H1 (cell line): ENCODE results near the gene MEF2A. TPM values are rescaled to one million over a fixed set of nuclear protein-coding genes. Genes with fewer than 3 reads are reported as not detected.

Experiments used
- ATF3 ChIP-seq: IDR thresholded peaks from 2 replicates; pipeline ENCODE4 v1.6.1; 2011; ENCODE audit warnings: low read depth, mild to moderate bottlenecking, low read length; ENCODE audit not compliant: insufficient read depth
- CHD1 ChIP-seq: IDR thresholded peaks from 2 replicates; pipeline ENCODE4 v1.6.1; 2012; ENCODE audit warnings: low read depth, low read length, improper control_type of control experiment
- HDAC6 ChIP-seq: IDR thresholded peaks from one replicate; pipeline ENCODE4 v1.7.1; 2012; ENCODE audit warnings: low read depth, mild to moderate bottlenecking, inconsistent platforms, low read length, moderate library complexity
- JUN ChIP-seq: IDR thresholded peaks from 2 replicates; pipeline ENCODE4 v1.6.1; 2011; ENCODE audit warnings: low read depth, mild to moderate bottlenecking, improper control_type of control experiment, low read length
- NRF1 ChIP-seq: IDR thresholded peaks from 2 replicates; pipeline ENCODE4 v1.6.1; 2011; ENCODE audit warnings: mild to moderate bottlenecking, low read depth, low read length, improper control_type of control experiment
- RBBP5 ChIP-seq: IDR thresholded peaks from 2 replicates; pipeline ENCODE4 v1.7.1; 2012; ENCODE audit warnings: low read depth, mild to moderate bottlenecking, inconsistent platforms, low read length, moderate library complexity, borderline replicate concordance
- SIN3A ChIP-seq, 2 experiments: IDR thresholded peaks in 1 of 2; conservative IDR thresholded peaks in 1 of 2; 2 replicates each; pipeline ENCODE4 v1.6.1; 2011 to 2012; ENCODE audit warnings: low read length in 2 of 2, improper control_type of control experiment in 1 of 2, low read depth in 1 of 2, mild to moderate bottlenecking in 1 of 2
- SIX5 ChIP-seq: IDR thresholded peaks from 2 replicates; pipeline ENCODE4 v1.6.1; 2011; ENCODE audit warnings: mild to moderate bottlenecking, low read depth, low read length
- polyA plus RNA-seq, 7 experiments: library from polyadenylated mRNA; depleted of rRNA in 3 of 7; stranded (reverse) in 5 of 7; unstranded in 2 of 7; fragments of >200 nt in 5 of 7; fragments of 200-250 nt in 2 of 7; gene quantifications; 1 replicate in 5 of 7; 2 replicates in 1 of 7; 4 replicates in 1 of 7; pipeline versions ENCODE4 v1.2.1 to v1.2.3, GENCODE V29; 2011 to 2013; ENCODE audit warnings: missing spikeins in 2 of 7, mixed read lengths in 2 of 7
- total RNA-seq: library from RNA; stranded (reverse); fragmentation: NEBNext Ultra II Directional; extraction: Animal tissue kit (Norgen Biotek cat#: 25700); gene quantifications from 2 replicates; pipeline ENCODE4 v1.2.1, GENCODE V29; 2021
- TF ChIP-seq, protein P1 (sequence below): fragments of 300-600 bp; sonication (generic); IDR thresholded peaks from 2 replicates; pipeline ENCODE4 v1.7.1; 2012; ENCODE audit warnings: low read length, moderate library complexity, mild to moderate bottlenecking, inconsistent platforms; ENCODE audit not compliant: insufficient replicate concordance

MEF2A gene
- total and polyA plus RNA-seq, 2 of the 8 experiments (the other 6 are each of a cell fraction or from before 2014, with no cell fraction given): 15.6 to 22.5 TPM

GRCh38 chr15:99566157-99566897 lies 543 bp downstream of the MEF2A start (continued):
- TF ChIP-seq RBBP5 (no peak), SIX5 (no peak), ATF3 (no peak), NRF1 (no peak), CHD1 (no peak), HDAC6 (no peak), SIN3A (conservative IDR thresholded peaks at IDR 0.05 in 1 of 2, IDR thresholded peaks at IDR 0.05 in 1 of 2; ENCODE audit: low read depth in 1 of 2, low read length in 2 of 2) (0 out of 4 replicates have a peak, but pooled peaks of 1 of the 2 experiments have one; percentile 41), JUN (no peak)
- TF ChIP-seq, protein P1, sequence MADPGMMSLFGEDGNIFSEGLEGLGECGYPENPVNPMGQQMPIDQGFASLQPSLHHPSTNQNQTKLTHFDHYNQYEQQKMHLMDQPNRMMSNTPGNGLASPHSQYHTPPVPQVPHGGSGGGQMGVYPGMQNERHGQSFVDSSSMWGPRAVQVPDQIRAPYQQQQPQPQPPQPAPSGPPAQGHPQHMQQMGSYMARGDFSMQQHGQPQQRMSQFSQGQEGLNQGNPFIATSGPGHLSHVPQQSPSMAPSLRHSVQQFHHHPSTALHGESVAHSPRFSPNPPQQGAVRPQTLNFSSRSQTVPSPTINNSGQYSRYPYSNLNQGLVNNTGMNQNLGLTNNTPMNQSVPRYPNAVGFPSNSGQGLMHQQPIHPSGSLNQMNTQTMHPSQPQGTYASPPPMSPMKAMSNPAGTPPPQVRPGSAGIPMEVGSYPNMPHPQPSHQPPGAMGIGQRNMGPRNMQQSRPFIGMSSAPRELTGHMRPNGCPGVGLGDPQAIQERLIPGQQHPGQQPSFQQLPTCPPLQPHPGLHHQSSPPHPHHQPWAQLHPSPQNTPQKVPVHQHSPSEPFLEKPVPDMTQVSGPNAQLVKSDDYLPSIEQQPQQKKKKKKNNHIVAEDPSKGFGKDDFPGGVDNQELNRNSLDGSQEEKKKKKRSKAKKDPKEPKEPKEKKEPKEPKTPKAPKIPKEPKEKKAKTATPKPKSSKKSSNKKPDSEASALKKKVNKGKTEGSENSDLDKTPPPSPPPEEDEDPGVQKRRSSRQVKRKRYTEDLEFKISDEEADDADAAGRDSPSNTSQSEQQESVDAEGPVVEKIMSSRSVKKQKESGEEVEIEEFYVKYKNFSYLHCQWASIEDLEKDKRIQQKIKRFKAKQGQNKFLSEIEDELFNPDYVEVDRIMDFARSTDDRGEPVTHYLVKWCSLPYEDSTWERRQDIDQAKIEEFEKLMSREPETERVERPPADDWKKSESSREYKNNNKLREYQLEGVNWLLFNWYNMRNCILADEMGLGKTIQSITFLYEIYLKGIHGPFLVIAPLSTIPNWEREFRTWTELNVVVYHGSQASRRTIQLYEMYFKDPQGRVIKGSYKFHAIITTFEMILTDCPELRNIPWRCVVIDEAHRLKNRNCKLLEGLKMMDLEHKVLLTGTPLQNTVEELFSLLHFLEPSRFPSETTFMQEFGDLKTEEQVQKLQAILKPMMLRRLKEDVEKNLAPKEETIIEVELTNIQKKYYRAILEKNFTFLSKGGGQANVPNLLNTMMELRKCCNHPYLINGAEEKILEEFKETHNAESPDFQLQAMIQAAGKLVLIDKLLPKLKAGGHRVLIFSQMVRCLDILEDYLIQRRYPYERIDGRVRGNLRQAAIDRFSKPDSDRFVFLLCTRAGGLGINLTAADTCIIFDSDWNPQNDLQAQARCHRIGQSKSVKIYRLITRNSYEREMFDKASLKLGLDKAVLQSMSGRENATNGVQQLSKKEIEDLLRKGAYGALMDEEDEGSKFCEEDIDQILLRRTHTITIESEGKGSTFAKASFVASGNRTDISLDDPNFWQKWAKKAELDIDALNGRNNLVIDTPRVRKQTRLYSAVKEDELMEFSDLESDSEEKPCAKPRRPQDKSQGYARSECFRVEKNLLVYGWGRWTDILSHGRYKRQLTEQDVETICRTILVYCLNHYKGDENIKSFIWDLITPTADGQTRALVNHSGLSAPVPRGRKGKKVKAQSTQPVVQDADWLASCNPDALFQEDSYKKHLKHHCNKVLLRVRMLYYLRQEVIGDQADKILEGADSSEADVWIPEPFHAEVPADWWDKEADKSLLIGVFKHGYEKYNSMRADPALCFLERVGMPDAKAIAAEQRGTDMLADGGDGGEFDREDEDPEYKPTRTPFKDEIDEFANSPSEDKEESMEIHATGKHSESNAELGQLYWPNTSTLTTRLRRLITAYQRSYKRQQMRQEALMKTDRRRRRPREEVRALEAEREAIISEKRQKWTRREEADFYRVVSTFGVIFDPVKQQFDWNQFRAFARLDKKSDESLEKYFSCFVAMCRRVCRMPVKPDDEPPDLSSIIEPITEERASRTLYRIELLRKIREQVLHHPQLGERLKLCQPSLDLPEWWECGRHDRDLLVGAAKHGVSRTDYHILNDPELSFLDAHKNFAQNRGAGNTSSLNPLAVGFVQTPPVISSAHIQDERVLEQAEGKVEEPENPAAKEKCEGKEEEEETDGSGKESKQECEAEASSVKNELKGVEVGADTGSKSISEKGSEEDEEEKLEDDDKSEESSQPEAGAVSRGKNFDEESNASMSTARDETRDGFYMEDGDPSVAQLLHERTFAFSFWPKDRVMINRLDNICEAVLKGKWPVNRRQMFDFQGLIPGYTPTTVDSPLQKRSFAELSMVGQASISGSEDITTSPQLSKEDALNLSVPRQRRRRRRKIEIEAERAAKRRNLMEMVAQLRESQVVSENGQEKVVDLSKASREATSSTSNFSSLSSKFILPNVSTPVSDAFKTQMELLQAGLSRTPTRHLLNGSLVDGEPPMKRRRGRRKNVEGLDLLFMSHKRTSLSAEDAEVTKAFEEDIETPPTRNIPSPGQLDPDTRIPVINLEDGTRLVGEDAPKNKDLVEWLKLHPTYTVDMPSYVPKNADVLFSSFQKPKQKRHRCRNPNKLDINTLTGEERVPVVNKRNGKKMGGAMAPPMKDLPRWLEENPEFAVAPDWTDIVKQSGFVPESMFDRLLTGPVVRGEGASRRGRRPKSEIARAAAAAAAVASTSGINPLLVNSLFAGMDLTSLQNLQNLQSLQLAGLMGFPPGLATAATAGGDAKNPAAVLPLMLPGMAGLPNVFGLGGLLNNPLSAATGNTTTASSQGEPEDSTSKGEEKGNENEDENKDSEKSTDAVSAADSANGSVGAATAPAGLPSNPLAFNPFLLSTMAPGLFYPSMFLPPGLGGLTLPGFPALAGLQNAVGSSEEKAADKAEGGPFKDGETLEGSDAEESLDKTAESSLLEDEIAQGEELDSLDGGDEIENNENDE: no peak
